Prostate gland (tissue), 2 donors: ENCODE measurements around the gene FAM171A2.

Source experiments
- CTCF ChIP-seq, 4 experiments: fragments of 200-600 bp in 2 of 4; fragments of 450-650 bp in 2 of 4; sonication (generic) in 2 of 4; IDR thresholded peaks; 1 replicate in 3 of 4; 2 replicates in 1 of 4; pipeline ENCODE4 v1.5.1; 2016 to 2019; ENCODE audit warnings: antibody characterized with exemption in 4 of 4, mild to moderate bottlenecking in 2 of 4, moderate library complexity in 2 of 4
- POLR2A ChIP-seq: fragments of 450-650 bp; IDR thresholded peaks from one replicate; pipeline ENCODE4 v1.6.1; 2016; ENCODE audit warnings: antibody characterized with exemption, mild to moderate bottlenecking
- POLR2AphosphoS5 ChIP-seq: sonication (generic); formaldehyde crosslinking; IDR thresholded peaks from one replicate; pipeline ENCODE4 v1.6.1; 2017; ENCODE audit warnings: antibody characterized with exemption

GRCh38 chr17:44314869-44315661 is 48.6 kb downstream of the FAM171A2 start:
- TF ChIP-seq POLR2AphosphoS5 (no peak), CTCF (IDR thresholded peaks at IDR 0.05) (no peak), POLR2A (no peak)
